H1 (cell line): ENCODE results near the gene MAGI3. TPM values are rescaled to one million over a fixed set of nuclear protein-coding genes. Genes with fewer than 3 reads are reported as not detected.

Source experiments
- CTCF ChIA-PET: fragments of 300-600 bp; sonication (Branson Sonifier 250); formaldehyde crosslinking; loops from one replicate; lab custom pipeline; 2021; ENCODE audit not compliant: partially characterized antibody; lab: Charles Lee
- POLR2A ChIA-PET: fragments of 300-600 bp; sonication (Branson Sonifier 250); formaldehyde crosslinking; loops from one replicate; lab custom pipeline; 2021; ENCODE audit warnings: inconsistent platforms; ENCODE audit not compliant: partially characterized antibody; lab: Charles Lee
- DNase-seq, 2 experiments: peaks; one replicate each; pipeline versions ENCODE4 v3.0.0 to v3.0.0-alpha.2; 2010 to 2022; ENCODE audit warnings: low spot score in 2 of 2, low read depth in 1 of 2, mixed read lengths in 1 of 2
- FAIRE-seq: peaks from 2 replicates; lab custom pipeline; 2011; peaks lifted over from hg19 to GRCh38; lab: Jason Lieb, UNC
- H2AFZ ChIP-seq: 2 replicates; pipeline ENCODE4 v1.8.1; 2012; ENCODE audit warnings: low read length, inconsistent platforms
- H2AK5ac ChIP-seq: 2 replicates; pipeline ENCODE4 v1.6.1; 2013; ENCODE audit warnings: low read depth, low read length
- H2BK120ac ChIP-seq: replicated peaks from 2 replicates; pipeline ENCODE3; 2013; ENCODE audit warnings: low read depth, low read length, inconsistent platforms
- H2BK12ac ChIP-seq: 2 replicates; pipeline ENCODE4 v1.6.1; 2013; ENCODE audit warnings: low read depth, low read length
- H2BK15ac ChIP-seq: 2 replicates; pipeline ENCODE4 v1.6.1; 2013; ENCODE audit warnings: low read length
- H2BK20ac ChIP-seq: 2 replicates; pipeline ENCODE4 v1.6.1; 2013; ENCODE audit warnings: low read length
- H2BK5ac ChIP-seq: 2 replicates; pipeline ENCODE4 v1.6.1; 2013; ENCODE audit warnings: low read depth, low read length
- H3K14ac ChIP-seq: 2 replicates; pipeline ENCODE4 v1.6.1; 2013; ENCODE audit warnings: inconsistent platforms; ENCODE audit not compliant: insufficient read length
- H3K18ac ChIP-seq: 2 replicates; pipeline ENCODE4 v1.6.1; 2013; ENCODE audit warnings: low read length; ENCODE audit errors: extremely low read depth
- H3K23ac ChIP-seq: 2 replicates; pipeline ENCODE4 v1.6.1; 2013; ENCODE audit warnings: inconsistent platforms; ENCODE audit not compliant: insufficient read length
- H3K23me2 ChIP-seq: 2 replicates; pipeline ENCODE4 v1.6.1; 2013; ENCODE audit warnings: low read depth, low read length
- H3K27ac ChIP-seq: 2 replicates; pipeline ENCODE4 v1.6.1; 2011; ENCODE audit warnings: low read depth, low read length, inconsistent platforms
- H3K27me3 ChIP-seq, 4 experiments: replicated peaks in 1 of 4; 1 replicate in 1 of 4; 2 replicates in 3 of 4; pipeline versions ENCODE4 v1.6.1 to v1.8.1; 2011 to 2013; ENCODE audit warnings: low read length in 3 of 4, mild to moderate bottlenecking in 3 of 4, inconsistent platforms in 2 of 4, mixed read lengths in 2 of 4, moderate library complexity in 1 of 4; ENCODE audit not compliant: control insufficient read depth in 3 of 4, insufficient read depth in 3 of 4; ENCODE audit errors: extremely low read depth in 1 of 4
- H3K36me3 ChIP-seq, 4 experiments: 2 replicates each; pipeline versions ENCODE4 v1.6.1 to v1.8.1; 2011 to 2013; ENCODE audit warnings: mild to moderate bottlenecking in 4 of 4, low read length in 3 of 4, moderate library complexity in 2 of 4, control low read depth in 1 of 4, inconsistent platforms in 1 of 4; ENCODE audit not compliant: insufficient read depth in 4 of 4, control insufficient read depth in 2 of 4
- H3K4ac ChIP-seq: replicated peaks from 2 replicates; pipeline ENCODE3; 2013; ENCODE audit warnings: low read length, low read depth, mixed read lengths, inconsistent platforms; ENCODE audit not compliant: insufficient read length
- H3K4me1 ChIP-seq, 4 experiments: replicated peaks in 1 of 4; 1 replicate in 1 of 4; 2 replicates in 3 of 4; pipeline versions ENCODE4 v1.6.1 to v1.8.1; 2011 to 2013; ENCODE audit warnings: low read length in 3 of 4, inconsistent platforms in 2 of 4, mixed read lengths in 1 of 4; ENCODE audit not compliant: insufficient read depth in 4 of 4, control insufficient read depth in 3 of 4
- H3K4me2 ChIP-seq, 2 experiments: 2 replicates each; pipeline versions ENCODE4 v1.6.1 to v1.8.1; 2011 to 2013; ENCODE audit warnings: low read depth in 2 of 2, low read length in 2 of 2, control low read depth in 1 of 2, inconsistent platforms in 1 of 2, mild to moderate bottlenecking in 1 of 2; ENCODE audit not compliant: insufficient read depth in 1 of 2
- H3K4me3 ChIP-seq, 4 experiments: fragments of 200-600, 300-600 bp in 1 of 4; sonication (generic), shearing (Covaris generic), sonication (Bioruptor Twin) in 1 of 4; 2 replicates each; pipeline versions ENCODE4 v1.5.1 to v1.8.1; 2011 to 2016; ENCODE audit warnings: low read length in 4 of 4, low read depth in 3 of 4, control low read depth in 2 of 4, inconsistent platforms in 2 of 4, mild to moderate bottlenecking in 2 of 4, mixed read lengths in 1 of 4, moderate library complexity in 1 of 4; ENCODE audit not compliant: insufficient read depth in 2 of 4; ENCODE audit errors: extremely low read depth in 1 of 4
- H3K56ac ChIP-seq: replicated peaks from 2 replicates; pipeline ENCODE3; 2013; ENCODE audit warnings: low read depth, mild to moderate bottlenecking, mixed read lengths, low read length, inconsistent platforms; ENCODE audit not compliant: insufficient read length
- H3K79me1 ChIP-seq: 2 replicates; pipeline ENCODE4 v1.6.1; 2013; ENCODE audit warnings: low read depth, low read length, control low read depth
- H3K79me2 ChIP-seq, 2 experiments: 2 replicates each; pipeline versions ENCODE4 v1.6.1 to v1.8.1; 2012 to 2013; ENCODE audit warnings: low read length in 2 of 2, mild to moderate bottlenecking in 2 of 2, inconsistent platforms in 1 of 2; ENCODE audit not compliant: insufficient read depth in 2 of 2, control insufficient read depth in 1 of 2
- H3K9ac ChIP-seq, 4 experiments: replicated peaks in 1 of 4; 1 replicate in 1 of 4; 2 replicates in 3 of 4; pipeline versions ENCODE4 v1.6.1 to v1.8.1; 2011 to 2013; ENCODE audit warnings: low read depth in 3 of 4, low read length in 3 of 4, control low read depth in 2 of 4, mild to moderate bottlenecking in 2 of 4, moderate library complexity in 2 of 4, inconsistent platforms in 1 of 4; ENCODE audit errors: extremely low read depth in 1 of 4
- H3K9me3 ChIP-seq, 2 experiments: 2 replicates each; pipeline versions ENCODE4 v1.6.1 to v1.8.1; 2012 to 2013; ENCODE audit warnings: mild to moderate bottlenecking in 2 of 2, moderate library complexity in 2 of 2, control low read depth in 1 of 2, inconsistent platforms in 1 of 2, low read depth in 1 of 2, low read length in 1 of 2, mixed read lengths in 1 of 2; ENCODE audit not compliant: insufficient read depth in 2 of 2
- H4K20me1 ChIP-seq, 2 experiments: replicated peaks in 1 of 2; 2 replicates each; pipeline versions ENCODE3 to v1.8.1; 2011 to 2013; ENCODE audit warnings: inconsistent platforms in 2 of 2, low read length in 2 of 2, mild to moderate bottlenecking in 1 of 2; ENCODE audit not compliant: insufficient read depth in 2 of 2, control insufficient read depth in 1 of 2
- H4K5ac ChIP-seq: 2 replicates; pipeline ENCODE4 v1.6.1; 2013; ENCODE audit warnings: low read length, low read depth, mixed read lengths, inconsistent platforms; ENCODE audit not compliant: insufficient read length
- H4K8ac ChIP-seq: 2 replicates; pipeline ENCODE4 v1.8.0; 2013; ENCODE audit warnings: mild to moderate bottlenecking, moderate library complexity, low read length, inconsistent platforms; ENCODE audit not compliant: insufficient read depth; ENCODE audit errors: extremely low read depth
- H4K91ac ChIP-seq: replicated peaks from 2 replicates; pipeline ENCODE3; 2013; ENCODE audit warnings: low read length, mixed read lengths, inconsistent platforms; ENCODE audit not compliant: insufficient read length
- YY1 ChIP-seq: IDR thresholded peaks from 2 replicates; pipeline ENCODE4 v1.6.1; 2011; ENCODE audit warnings: low read depth, mild to moderate bottlenecking, low read length
- WGBS, 2 experiments: shearing (Covaris generic) in 1 of 2; methylation state at CpG; one replicate each; pipeline versions ENCODE4 v1.1.6 to v1.1.7; 2013 to 2015; ENCODE audit warnings: low lambda C conversion rate in 2 of 2, mixed read lengths in 2 of 2, inconsistent platforms in 1 of 2, low coverage in 1 of 2, missing lambda C conversion rate in 1 of 2; ENCODE audit not compliant: insufficient replicate concordance in 2 of 2, insufficient coverage in 1 of 2, insufficient read length in 1 of 2; ENCODE audit errors: extremely low coverage in 1 of 2, missing lambda C conversion rate in 1 of 2; 5-methylcytosine and 5-hydroxymethylcytosine counted together
- polyA plus RNA-seq, 7 experiments: library from polyadenylated mRNA; depleted of rRNA in 3 of 7; stranded (reverse) in 5 of 7; unstranded in 2 of 7; fragments of >200 nt in 5 of 7; fragments of 200-250 nt in 2 of 7; gene quantifications; 1 replicate in 5 of 7; 2 replicates in 1 of 7; 4 replicates in 1 of 7; pipeline versions ENCODE4 v1.2.1 to v1.2.3, GENCODE V29; 2011 to 2013; ENCODE audit warnings: missing spikeins in 2 of 7, mixed read lengths in 2 of 7
- total RNA-seq: library from RNA; stranded (reverse); fragmentation: NEBNext Ultra II Directional; extraction: Animal tissue kit (Norgen Biotek cat#: 25700); gene quantifications from 2 replicates; pipeline ENCODE4 v1.2.1, GENCODE V29; 2021

MAGI3 gene
- total and polyA plus RNA-seq, 2 of the 8 experiments (the other 6 are each of a cell fraction or from before 2014, with no cell fraction given): 2.3 to 7.8 TPM

GRCh38 chr1:113659035-113659434, 268.7 kb downstream of the MAGI3 start:
- no peak overlapping the region for H3K14ac ChIP-seq
- no peaks in the 10 kb centered on the region for H3K23me2 ChIP-seq
- no peaks in the 10 kb centered on the region for H3K27me3 ChIP-seq
- no peak overlapping the region for H2BK20ac ChIP-seq
- no peak overlapping the region for H2BK120ac ChIP-seq
- no peak overlapping the region for H2BK12ac ChIP-seq
- no peaks in the 10 kb centered on the region for H3K79me2 ChIP-seq
- DNase-seq: no peak
- H4K91ac ChIP-seq: no peak overlapping the region
- no peak overlapping the region for H3K4me3 ChIP-seq
- no peaks in the 10 kb centered on the region for H3K9me3 ChIP-seq
- no peak overlapping the region for H2BK15ac ChIP-seq
- no peak overlapping the region for H3K4ac ChIP-seq
- H2BK5ac ChIP-seq: no peak overlapping the region
- H2AK5ac ChIP-seq: no peak overlapping the region
- no peak overlapping the region for H2AFZ ChIP-seq
- no peak overlapping the region for H3K4me2 ChIP-seq
- H4K5ac ChIP-seq: no peak overlapping the region
- ChIA-PET CTCF (interaction anchor here (2.0 kb wide), 1 partner anchor 11 kb away, joined by 9 read pairs; no protein-coding TSS in a partner anchor), POLR2A (no interaction called here)
- no peak overlapping the region for H3K18ac ChIP-seq
- 94% methylated on average over 9 of the region's 9 CpGs; no CpG with 5 or more reads in 1 of the 2 experiments for WGBS, 2 experiments
- FAIRE-seq: no peak
- no peaks in the 10 kb centered on the region for H4K20me1 ChIP-seq
- H3K36me3 ChIP-seq: no peaks in the 10 kb centered on the region
- no peak overlapping the region for H3K9ac ChIP-seq
- H3K79me1 ChIP-seq: no peaks in the 10 kb centered on the region
- H3K27ac ChIP-seq: no peak overlapping the region
- no peak overlapping the region for H4K8ac ChIP-seq
- no peak for TF ChIP-seq YY1
- H3K4me1 ChIP-seq: no peaks in the 10 kb centered on the region
- no peak overlapping the region for H3K23ac ChIP-seq
- H3K56ac ChIP-seq: no peak overlapping the region
